AG04450 (cell line): ENCODE data around the gene ZDHHC14. TPM values are rescaled to one million over a fixed set of nuclear protein-coding genes. Genes with fewer than 3 reads are reported as not detected.

ENCODE experiments used
- CTCF ChIA-PET: fragments of 300-600, 350-600 bp; formaldehyde crosslinking; extraction: SDS; loops from one replicate; lab custom pipeline; 2022; ENCODE audit warnings: antibody characterized with exemption, inconsistent platforms; lab: Charles Lee
- POLR2A ChIA-PET: fragments of 350-600 bp; formaldehyde crosslinking; extraction: SDS; loops from one replicate; lab custom pipeline; 2021; ENCODE audit warnings: antibody characterized with exemption, inconsistent platforms; lab: Yijun Ruan, JAX
- DNase-seq: peaks from one replicate; pipeline ENCODE4 v3.0.0-alpha.2; 2011; ENCODE audit warnings: low read depth, low spot score
- H3K27ac ChIP-seq: one replicate; pipeline ENCODE4 v1.5.1; 2012; ENCODE audit warnings: low read depth, low read length, control low read depth
- H3K27me3 ChIP-seq: one replicate; pipeline ENCODE4 v1.6.0; 2012; ENCODE audit warnings: low read length; ENCODE audit not compliant: control insufficient read depth, insufficient read depth
- H3K4me3 ChIP-seq: 2 replicates; pipeline ENCODE4 v1.5.1; 2011; ENCODE audit warnings: mild to moderate bottlenecking, low read depth, low read length, control low read depth
- H3K9me3 ChIP-seq: 2 replicates; pipeline ENCODE4 v1.5.1; 2012; ENCODE audit warnings: low read length; ENCODE audit not compliant: control insufficient read depth, insufficient read depth
- CTCF ChIP-seq: IDR thresholded peaks from 2 replicates; pipeline ENCODE4 v1.5.1; 2011; ENCODE audit warnings: low read depth, low read length, control low read depth, inconsistent platforms
- polyA plus RNA-seq: library from polyadenylated mRNA; depleted of rRNA; stranded (reverse); fragments of >200 nt; gene quantifications from 2 replicates; pipeline ENCODE4 v1.2.3, GENCODE V29; 2011

ZDHHC14 gene
- polyA plus RNA-seq, 1 experiment = 2.2 TPM

DNA sequence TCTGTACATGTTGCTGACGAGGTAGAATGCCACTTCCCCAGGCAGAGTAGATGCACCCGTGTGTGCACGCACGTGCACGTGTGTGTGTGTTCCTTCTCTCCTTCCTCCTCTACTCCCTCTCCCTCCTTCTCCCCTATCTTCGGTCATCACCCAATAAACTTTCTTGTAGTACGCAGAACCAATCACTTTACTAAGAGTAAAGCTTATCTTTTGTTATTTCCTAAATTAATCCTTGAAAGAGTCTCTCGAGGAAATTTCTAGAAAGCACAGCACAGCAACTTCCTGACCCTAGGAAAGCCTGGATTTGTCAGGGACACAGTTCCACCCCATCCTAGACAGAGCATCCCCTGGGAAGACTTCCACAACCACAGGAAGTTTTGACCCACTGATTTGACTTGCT lies 166.1 kb downstream of the ZDHHC14 start:
- TF ChIP-seq CTCF = no peak
- ChIA-PET CTCF (no interaction called here), POLR2A (no interaction called here)
- H3K9me3 ChIP-seq = no peaks in the 10 kb centered on the region
- H3K27me3 ChIP-seq = no peaks in the 10 kb centered on the region
- DNase-seq = no peak
- no peak overlapping the region for H3K4me3 ChIP-seq
- H3K27ac ChIP-seq = no peak overlapping the region

- DNase-seq = no peak
- H3K27me3 ChIP-seq = no peaks in the 10 kb centered on the region
- H3K27ac ChIP-seq = no peak overlapping the region
- H3K9me3 ChIP-seq = no peaks in the 10 kb centered on the region
- ChIA-PET CTCF (no interaction called here), POLR2A (no interaction called here)
- no peak overlapping the region for H3K4me3 ChIP-seq
- TF ChIP-seq CTCF = no peak
Observed at GRCh38 chr6:157548635-157549467, 167.9 kb downstream of the ZDHHC14 start.

- no peaks in the 10 kb centered on the region for H3K9me3 ChIP-seq
- no peak for DNase-seq
- no peaks in the 10 kb centered on the region for H3K27me3 ChIP-seq
- CTCF ChIA-PET = no interaction called here
- TF ChIP-seq CTCF = no peak
- no peak overlapping the region for H3K4me3 ChIP-seq
- no peak overlapping the region for H3K27ac ChIP-seq
- POLR2A ChIA-PET = no interaction called here
Observed at GRCh38 chr6:157549468-157549745, 168.4 kb downstream of the ZDHHC14 start.

GRCh38 chr6:157550114-157550989 lies 169.4 kb downstream of the ZDHHC14 start:
- Histone ChIP-seq H3K27ac (no peak overlapping the region), H3K9me3 (no peaks in the 10 kb centered on the region), H3K4me3 (no peak overlapping the region), H3K27me3 (no peaks in the 10 kb centered on the region)
- ChIA-PET POLR2A (no interaction called here), CTCF (no interaction called here)
- no peak for DNase-seq
- TF ChIP-seq CTCF = no peak
